ENCODE measurements around the gene BTG2.
A peak's percentile ranks its signal among the peaks of the same experiment; 100 is the strongest.
"Not testable (repeated sequence)": the region's sequence is repeated elsewhere in the genome, so short reads cannot be mapped to it uniquely, and the experiment has no call there.

BTG2 gene

DNA sequence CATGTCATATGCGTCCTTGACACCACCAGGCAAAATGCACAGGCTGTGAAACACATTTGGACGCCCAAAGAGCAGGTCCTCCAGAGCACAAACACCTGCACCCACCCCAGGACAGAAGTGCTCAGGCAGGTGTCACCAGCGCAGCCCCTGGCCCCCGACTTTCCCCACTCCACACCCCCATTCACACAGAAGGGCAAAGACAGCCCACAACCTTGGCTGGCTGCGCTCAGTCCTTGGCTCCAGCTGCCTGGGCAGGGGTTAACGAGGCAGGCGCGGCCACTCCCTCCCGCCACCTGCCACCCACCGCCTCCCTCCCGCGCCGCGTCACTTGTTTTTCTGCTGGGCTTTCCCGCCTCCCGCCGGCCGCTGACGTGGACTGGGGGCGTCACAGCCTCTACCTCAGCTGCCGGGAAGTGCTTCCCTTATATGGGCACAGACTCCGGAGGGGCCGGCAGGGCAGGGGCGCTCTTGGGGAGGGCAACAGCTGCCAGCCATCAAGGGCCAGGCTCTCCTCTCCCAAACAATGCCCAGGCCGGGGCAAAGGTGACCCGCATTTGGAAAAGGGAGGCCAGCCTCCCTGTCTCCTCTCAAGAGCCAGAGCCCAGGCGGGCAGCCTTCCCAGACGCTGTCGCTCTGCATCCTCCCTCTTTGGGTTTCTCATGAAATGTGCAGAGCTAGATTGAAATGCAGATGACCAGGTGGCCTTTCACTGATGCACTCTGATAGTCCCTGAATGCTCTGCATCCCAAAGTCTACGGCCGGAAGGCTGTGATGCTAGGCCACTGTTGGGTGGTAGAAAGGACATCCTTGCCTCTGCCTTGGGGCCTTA is 14.8 kb upstream of the BTG2 start:
- DNase-seq (ENCODE audit: low spot score in 2 of 2): peak; percentile 95 to 97
- Mint-ChIP-seq H3K27ac (ENCODE audit: low read depth) (peak overlapping the region; percentile 98), H3K4me1 (peaks cover 75% of the 10 kb centered on the region), H3K4me3 (peak overlapping the region; percentile 73), H3K9me3 (no peaks in the 10 kb centered on the region), H3K27me3 (no peaks in the 10 kb centered on the region), H3K36me3 (ENCODE audit: insufficient read depth) (peaks cover 47% of the 10 kb centered on the region)
- peak; percentile 67 for ATAC-seq (replicated peaks; ENCODE audit: extremely low read depth, poor library complexity, severe bottlenecking)

GRCh38 chr1:203291201-203292096 is 13.9 kb upstream of the BTG2 start:
- no peak for DNase-seq (ENCODE audit: low spot score in 2 of 2)
- Mint-ChIP-seq H3K4me1 (peaks cover 75% of the 10 kb centered on the region), H3K27me3 (no peaks in the 10 kb centered on the region), H3K36me3 (ENCODE audit: insufficient read depth) (peaks cover 45% of the 10 kb centered on the region), H3K9me3 (no peaks in the 10 kb centered on the region), H3K4me3 (peak overlapping the region; percentile 73), H3K27ac (ENCODE audit: low read depth) (peak overlapping the region; percentile 98)
- ATAC-seq (replicated peaks; ENCODE audit: extremely low read depth, poor library complexity, severe bottlenecking): no peak

DNA sequence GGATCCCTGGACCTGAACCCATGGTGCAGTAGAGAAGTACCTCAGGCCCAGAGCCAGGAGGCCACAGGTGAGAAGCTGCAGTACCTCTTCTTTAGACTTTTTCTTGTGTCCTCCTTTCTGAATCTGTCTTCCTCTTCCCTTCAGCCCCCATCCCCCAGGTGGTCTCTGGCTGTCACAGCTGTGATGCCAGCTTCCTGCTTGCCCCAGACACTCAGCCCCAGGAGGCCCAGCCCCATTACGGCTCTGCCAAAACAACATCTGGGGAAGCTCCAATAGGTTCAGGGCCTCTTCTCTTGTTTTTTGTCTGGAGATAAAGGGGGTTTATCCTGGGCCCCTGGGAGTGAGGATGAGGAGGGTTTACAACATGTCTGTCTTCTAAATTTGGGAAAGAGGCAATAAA is 9.5 kb upstream of the BTG2 start:
- DNase-seq (ENCODE audit: low spot score in 2 of 2): no peak
- Mint-ChIP-seq H3K9me3 (no peaks in the 10 kb centered on the region), H3K36me3 (ENCODE audit: insufficient read depth) (peaks cover 13% of the 10 kb centered on the region), H3K4me3 (no peak overlapping the region), H3K4me1 (peaks cover 44% of the 10 kb centered on the region), H3K27me3 (no peaks in the 10 kb centered on the region), H3K27ac (ENCODE audit: low read depth) (peak overlapping the region; percentile 49)
- ATAC-seq (replicated peaks; ENCODE audit: extremely low read depth, poor library complexity, severe bottlenecking): no peak

DNA sequence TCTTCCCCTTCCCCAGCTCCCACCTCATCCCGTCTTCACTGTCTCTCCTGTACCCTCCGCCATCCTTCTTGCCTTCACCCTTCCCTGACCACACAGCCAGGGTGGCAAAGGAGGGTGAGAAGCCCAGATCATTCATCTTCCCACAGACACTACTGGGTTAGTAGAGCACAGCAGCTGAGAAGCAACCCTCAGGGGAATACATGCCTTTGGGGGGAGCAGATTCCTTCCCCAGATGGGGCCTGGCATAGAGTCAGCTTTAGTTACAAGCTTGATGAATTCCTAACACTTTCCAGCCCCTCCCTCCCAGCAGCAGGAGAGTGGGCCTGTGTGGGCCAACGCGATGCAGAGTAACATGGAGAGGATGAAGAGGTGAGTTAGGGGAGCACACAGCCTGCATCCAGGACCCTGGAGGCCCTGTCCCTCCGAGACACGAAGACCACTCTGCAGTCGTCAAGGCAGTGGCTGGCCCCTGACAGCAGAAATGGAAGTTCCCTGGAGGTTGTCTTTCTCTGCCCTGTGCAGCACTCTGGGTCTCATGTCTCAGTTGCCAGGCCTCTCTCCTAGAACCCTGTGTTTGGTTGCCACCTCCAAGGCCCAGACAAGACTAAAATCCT is 8.8 kb upstream of the BTG2 start:
- H3K9me3 Mint-ChIP-seq: no peaks in the 10 kb centered on the region

GRCh38 chr1:203299169-203299568 is 6.2 kb upstream of the BTG2 start:
- Mint-ChIP-seq H3K4me3 (no peak overlapping the region), H3K27ac (ENCODE audit: low read depth) (no peak overlapping the region), H3K27me3 (no peaks in the 10 kb centered on the region), H3K9me3 (no peaks in the 10 kb centered on the region), H3K4me1 (peaks cover 37% of the 10 kb centered on the region), H3K36me3 (ENCODE audit: insufficient read depth) (peaks cover 3% of the 10 kb centered on the region)
- DNase-seq (ENCODE audit: low spot score in 2 of 2) (no peak), ATAC-seq (replicated peaks; ENCODE audit: extremely low read depth, poor library complexity, severe bottlenecking) (no peak)

More for the DNA sequence above, 8.8 kb upstream of the BTG2 start:
- no peak overlapping the region for H3K27ac Mint-ChIP-seq (ENCODE audit: low read depth)
- ATAC-seq (replicated peaks; ENCODE audit: extremely low read depth, poor library complexity, severe bottlenecking): no peak
- DNase-seq (ENCODE audit: low spot score in 2 of 2): no peak
- no peak overlapping the region for H3K4me3 Mint-ChIP-seq
- H3K36me3 Mint-ChIP-seq (ENCODE audit: insufficient read depth): peaks cover 7% of the 10 kb centered on the region
- H3K4me1 Mint-ChIP-seq: peaks cover 37% of the 10 kb centered on the region
- H3K27me3 Mint-ChIP-seq: no peaks in the 10 kb centered on the region

DNA sequence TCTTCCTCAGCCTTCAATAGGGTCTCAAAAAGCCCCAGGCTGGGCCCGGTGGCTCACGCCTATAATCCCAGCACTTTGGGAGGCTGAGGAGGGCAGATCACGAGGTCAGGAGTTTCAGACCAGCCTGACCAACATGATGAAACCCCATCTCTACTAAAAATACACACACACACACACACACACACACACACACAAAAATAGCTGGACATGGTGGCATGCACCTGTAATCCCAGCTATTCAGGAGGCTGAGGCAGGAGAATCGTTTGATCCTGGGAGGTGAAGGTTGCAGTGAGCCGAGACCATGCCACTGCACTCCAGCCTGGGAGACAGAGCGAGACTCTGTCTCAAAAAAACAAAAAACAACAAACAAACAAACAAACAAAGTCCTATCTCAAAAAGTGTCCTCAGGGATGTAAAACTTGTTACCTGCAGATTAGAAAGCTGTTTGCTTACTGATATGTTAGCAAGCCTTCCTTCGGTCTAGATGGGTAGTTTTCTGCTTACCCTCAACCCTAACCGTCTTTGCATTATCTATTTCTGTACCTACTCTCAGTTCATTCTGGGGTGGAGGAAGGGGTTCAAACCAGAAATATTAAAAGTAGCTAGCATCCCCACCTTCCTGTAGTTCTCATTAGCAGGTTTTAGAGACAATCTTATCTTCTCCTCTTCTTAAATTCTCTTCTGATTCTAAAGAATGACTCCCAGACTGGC is 5.4 kb upstream of the BTG2 start:
- not testable (repeated sequence) for H3K9me3 Mint-ChIP-seq; H3K36me3 Mint-ChIP-seq (ENCODE audit: insufficient read depth); ATAC-seq (replicated peaks; ENCODE audit: extremely low read depth, poor library complexity, severe bottlenecking); DNase-seq (ENCODE audit: low spot score in 2 of 2); H3K4me3 Mint-ChIP-seq; H3K27ac Mint-ChIP-seq (ENCODE audit: low read depth); H3K27me3 Mint-ChIP-seq
- peaks cover 40% of the 10 kb centered on the region for H3K4me1 Mint-ChIP-seq

- peaks cover 36% of the 10 kb centered on the region for H3K4me1 Mint-ChIP-seq
- no peaks in the 10 kb centered on the region for H3K27me3 Mint-ChIP-seq
- ATAC-seq (replicated peaks; ENCODE audit: extremely low read depth, poor library complexity, severe bottlenecking) (no peak), DNase-seq (ENCODE audit: low spot score in 2 of 2) (no peak)
- peaks cover 15% of the 10 kb centered on the region for H3K36me3 Mint-ChIP-seq (ENCODE audit: insufficient read depth)
- no peak overlapping the region for H3K4me3 Mint-ChIP-seq
- H3K27ac Mint-ChIP-seq (ENCODE audit: low read depth): no peak overlapping the region
- H3K9me3 Mint-ChIP-seq: no peaks in the 10 kb centered on the region
Measured at GRCh38 chr1:203300441-203301330, 4.6 kb upstream of the BTG2 start.

DNA sequence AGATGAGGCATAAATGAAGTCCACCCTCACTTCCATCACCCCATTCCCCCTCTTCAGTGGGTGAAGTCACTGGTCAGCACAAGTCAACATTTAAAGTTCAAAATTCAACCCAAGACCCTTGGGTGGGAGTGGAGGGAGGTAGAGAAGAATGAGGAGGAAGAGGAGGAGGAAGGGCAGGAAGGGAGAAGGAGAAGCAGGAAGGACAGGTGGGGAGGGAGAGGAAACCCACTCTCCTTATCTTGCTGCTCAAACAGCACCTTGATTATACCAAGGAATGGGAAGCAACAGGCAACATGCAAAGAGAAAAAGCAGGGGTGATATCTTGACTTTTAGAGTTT is 4.0 kb upstream of the BTG2 start:
- Mint-ChIP-seq H3K36me3 (ENCODE audit: insufficient read depth) (peaks cover 21% of the 10 kb centered on the region), H3K4me1 (peaks cover 33% of the 10 kb centered on the region), H3K4me3 (no peak overlapping the region), H3K9me3 (no peaks in the 10 kb centered on the region), H3K27me3 (no peaks in the 10 kb centered on the region), H3K27ac (ENCODE audit: low read depth) (no peak overlapping the region)
- no peak for DNase-seq (ENCODE audit: low spot score in 2 of 2)
- no peak for ATAC-seq (replicated peaks; ENCODE audit: extremely low read depth, poor library complexity, severe bottlenecking)

DNA sequence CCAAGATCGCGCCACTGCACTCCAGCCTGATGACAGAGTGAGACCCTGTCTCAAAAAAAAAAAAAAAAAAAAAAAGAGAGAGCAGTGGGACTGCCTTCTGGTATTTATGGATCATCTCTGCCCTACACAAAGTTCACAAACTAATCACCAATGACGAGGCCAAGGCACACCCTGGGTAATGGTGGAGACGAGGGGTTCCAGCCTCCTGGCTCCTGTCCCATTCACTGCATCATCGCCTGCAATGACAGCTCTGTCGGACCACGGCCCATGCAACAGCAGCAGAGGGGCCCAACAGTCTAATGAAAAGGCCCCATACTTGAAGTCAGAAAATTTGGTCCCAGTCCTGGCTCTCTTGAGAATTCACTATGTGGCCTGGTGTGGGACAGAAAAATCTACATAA is 2.9 kb upstream of the BTG2 start:
- Mint-ChIP-seq H3K4me1 (peaks cover 44% of the 10 kb centered on the region), H3K27me3 (no peaks in the 10 kb centered on the region), H3K36me3 (ENCODE audit: insufficient read depth) (peaks cover 30% of the 10 kb centered on the region), H3K27ac (ENCODE audit: low read depth) (no peak overlapping the region), H3K4me3 (no peak overlapping the region), H3K9me3 (no peaks in the 10 kb centered on the region)
- no peak for DNase-seq (ENCODE audit: low spot score in 2 of 2)
- no peak for ATAC-seq (replicated peaks; ENCODE audit: extremely low read depth, poor library complexity, severe bottlenecking)

DNA sequence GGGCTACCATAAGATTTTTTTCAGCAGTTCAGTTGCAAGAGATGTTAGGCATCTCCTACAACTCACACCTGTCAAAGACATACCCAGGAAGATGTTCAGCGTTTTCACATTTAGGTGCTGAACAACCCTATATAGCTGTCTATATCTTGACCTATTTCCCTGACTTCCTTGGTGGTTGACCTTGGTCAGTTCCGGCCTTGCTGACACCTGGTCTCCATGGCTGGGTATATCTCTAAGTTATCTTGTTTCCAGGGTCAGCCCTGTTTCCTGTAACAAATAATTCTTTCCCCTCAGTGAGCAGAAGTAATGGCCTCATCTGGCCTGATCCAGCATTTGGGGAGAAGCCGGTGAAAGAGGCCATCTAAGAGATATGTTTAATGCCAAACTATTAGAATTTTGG is 2.4 kb upstream of the BTG2 start:
- no peaks in the 10 kb centered on the region for H3K9me3 Mint-ChIP-seq
- ATAC-seq (replicated peaks; ENCODE audit: extremely low read depth, poor library complexity, severe bottlenecking): no peak
- peaks cover 48% of the 10 kb centered on the region for H3K4me1 Mint-ChIP-seq
- no peaks in the 10 kb centered on the region for H3K27me3 Mint-ChIP-seq
- DNase-seq (ENCODE audit: low spot score in 2 of 2): no peak
- H3K4me3 Mint-ChIP-seq: no peak overlapping the region
- H3K36me3 Mint-ChIP-seq (ENCODE audit: insufficient read depth): peaks cover 34% of the 10 kb centered on the region
- no peak overlapping the region for H3K27ac Mint-ChIP-seq (ENCODE audit: low read depth)

DNA sequence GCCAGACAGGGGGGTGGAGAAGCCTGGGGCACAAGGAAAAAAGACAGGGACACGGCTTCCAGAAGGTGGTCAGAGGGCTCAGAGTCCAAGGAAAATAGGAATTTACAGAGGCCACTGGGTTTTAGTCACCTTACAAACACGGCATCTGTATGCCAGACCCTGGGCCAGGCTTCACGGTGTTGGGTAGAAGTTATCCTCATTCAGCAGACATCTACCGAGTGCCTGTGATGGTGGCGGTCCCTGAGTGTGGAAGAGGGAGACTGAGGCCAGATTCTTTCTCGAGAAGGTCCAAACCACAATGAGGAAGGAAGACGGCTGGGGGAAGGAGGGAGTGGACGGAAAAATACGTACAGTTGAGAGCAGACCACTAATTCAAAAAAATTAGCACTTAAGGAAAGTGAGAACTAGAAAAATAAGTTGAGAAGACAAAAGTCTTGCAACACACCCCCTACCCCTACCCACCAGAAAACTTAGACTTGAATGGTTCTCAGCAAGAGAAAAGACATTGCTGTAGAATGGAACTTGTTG is 864 bp upstream of the BTG2 start:
- Mint-ChIP-seq H3K27me3 (no peaks in the 10 kb centered on the region), H3K9me3 (no peaks in the 10 kb centered on the region), H3K4me3 (peak overlapping the region; percentile 99), H3K27ac (ENCODE audit: low read depth) (peak overlapping the region; percentile 98), H3K36me3 (ENCODE audit: insufficient read depth) (peaks cover 49% of the 10 kb centered on the region), H3K4me1 (peaks cover 58% of the 10 kb centered on the region)
- no peak for ATAC-seq (replicated peaks; ENCODE audit: extremely low read depth, poor library complexity, severe bottlenecking)
- no peak for DNase-seq (ENCODE audit: low spot score in 2 of 2)

Data from central memory CD8-positive, alpha-beta T cell (primary cell).